ENCODE data around the gene PCDHGC5. TPM values are rescaled to one million over a fixed set of nuclear protein-coding genes. Genes with fewer than 3 reads are reported as not detected.

The PCDHGC5 gene
- total RNA-seq, 1 donor, result 2.6 TPM

DNA sequence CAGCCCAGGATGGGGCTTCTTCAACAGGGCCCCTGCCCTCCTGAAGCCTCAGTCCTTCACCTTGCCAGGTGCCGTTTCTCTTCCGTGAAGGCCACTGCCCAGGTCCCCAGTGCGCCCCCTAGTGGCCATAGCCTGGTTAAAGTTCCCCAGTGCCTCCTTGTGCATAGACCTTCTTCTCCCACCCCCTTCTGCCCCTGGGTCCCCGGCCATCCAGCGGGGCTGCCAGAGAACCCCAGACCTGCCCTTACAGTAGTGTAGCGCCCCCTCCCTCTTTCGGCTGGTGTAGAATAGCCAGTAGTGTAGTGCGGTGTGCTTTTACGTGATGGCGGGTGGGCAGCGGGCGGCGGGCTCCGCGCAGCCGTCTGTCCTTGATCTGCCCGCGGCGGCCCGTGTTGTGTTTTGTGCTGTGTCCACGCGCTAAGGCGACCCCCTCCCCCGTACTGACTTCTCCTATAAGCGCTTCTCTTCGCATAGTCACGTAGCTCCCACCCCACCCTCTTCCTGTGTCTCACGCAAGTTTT, 23.6 kb downstream of the PCDHGC5 start:
- H3K4me3 ChIP-seq (ENCODE audit: low read depth, low read length), result peak overlapping the region; percentile 60
- TF ChIP-seq, protein P1, sequence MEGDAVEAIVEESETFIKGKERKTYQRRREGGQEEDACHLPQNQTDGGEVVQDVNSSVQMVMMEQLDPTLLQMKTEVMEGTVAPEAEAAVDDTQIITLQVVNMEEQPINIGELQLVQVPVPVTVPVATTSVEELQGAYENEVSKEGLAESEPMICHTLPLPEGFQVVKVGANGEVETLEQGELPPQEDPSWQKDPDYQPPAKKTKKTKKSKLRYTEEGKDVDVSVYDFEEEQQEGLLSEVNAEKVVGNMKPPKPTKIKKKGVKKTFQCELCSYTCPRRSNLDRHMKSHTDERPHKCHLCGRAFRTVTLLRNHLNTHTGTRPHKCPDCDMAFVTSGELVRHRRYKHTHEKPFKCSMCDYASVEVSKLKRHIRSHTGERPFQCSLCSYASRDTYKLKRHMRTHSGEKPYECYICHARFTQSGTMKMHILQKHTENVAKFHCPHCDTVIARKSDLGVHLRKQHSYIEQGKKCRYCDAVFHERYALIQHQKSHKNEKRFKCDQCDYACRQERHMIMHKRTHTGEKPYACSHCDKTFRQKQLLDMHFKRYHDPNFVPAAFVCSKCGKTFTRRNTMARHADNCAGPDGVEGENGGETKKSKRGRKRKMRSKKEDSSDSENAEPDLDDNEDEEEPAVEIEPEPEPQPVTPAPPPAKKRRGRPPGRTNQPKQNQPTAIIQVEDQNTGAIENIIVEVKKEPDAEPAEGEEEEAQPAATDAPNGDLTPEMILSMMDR (IDR thresholded peaks at IDR 0.05; ENCODE audit: insufficient read depth, low read depth, low read length), result peak; percentile 88
- DNase-seq (ENCODE audit: low read depth), result peak; percentile 74

DNA sequence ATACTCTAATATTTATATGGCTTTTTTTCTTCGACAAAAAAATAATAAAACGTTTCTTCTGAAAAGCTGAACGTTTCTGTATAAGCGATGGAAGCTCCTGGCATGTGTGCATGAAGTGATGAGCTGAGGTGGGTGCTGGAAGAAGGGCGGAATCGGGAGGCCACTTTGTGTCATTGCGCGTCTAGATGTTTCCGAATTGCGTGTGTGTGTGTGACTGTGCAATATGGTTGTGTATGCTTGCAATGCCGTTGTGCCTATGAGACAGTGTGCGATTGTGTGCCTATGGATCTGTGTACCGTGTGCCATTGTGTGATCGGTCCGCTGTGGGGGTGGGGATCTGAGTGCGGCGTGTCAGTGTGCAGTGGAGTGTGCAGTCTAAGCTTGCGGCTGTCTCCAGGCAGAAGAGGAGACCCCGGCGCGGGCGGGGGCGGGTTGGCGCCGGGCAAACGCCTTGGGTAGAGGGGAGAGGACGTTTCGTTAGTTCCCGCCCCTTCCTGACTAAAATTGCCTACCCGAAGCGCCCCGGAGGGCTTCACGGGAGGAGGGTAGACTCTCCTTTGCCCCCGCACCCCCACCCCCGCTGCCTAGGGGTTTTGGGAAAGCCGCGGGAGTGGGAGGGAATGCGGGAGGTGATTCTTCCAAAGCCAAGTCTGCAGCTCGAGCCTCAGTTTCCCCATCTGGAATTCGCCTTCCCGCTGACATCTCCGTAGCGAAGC, 24.2 kb downstream of the PCDHGC5 start:
- TF ChIP-seq, protein P1 (IDR thresholded peaks at IDR 0.05; ENCODE audit: insufficient read depth, low read depth, low read length), result no peak
- H3K4me3 ChIP-seq (ENCODE audit: low read depth, low read length), result peak overlapping the region; percentile 60
- DNase-seq (ENCODE audit: low read depth), result peak; percentile 66

DNA sequence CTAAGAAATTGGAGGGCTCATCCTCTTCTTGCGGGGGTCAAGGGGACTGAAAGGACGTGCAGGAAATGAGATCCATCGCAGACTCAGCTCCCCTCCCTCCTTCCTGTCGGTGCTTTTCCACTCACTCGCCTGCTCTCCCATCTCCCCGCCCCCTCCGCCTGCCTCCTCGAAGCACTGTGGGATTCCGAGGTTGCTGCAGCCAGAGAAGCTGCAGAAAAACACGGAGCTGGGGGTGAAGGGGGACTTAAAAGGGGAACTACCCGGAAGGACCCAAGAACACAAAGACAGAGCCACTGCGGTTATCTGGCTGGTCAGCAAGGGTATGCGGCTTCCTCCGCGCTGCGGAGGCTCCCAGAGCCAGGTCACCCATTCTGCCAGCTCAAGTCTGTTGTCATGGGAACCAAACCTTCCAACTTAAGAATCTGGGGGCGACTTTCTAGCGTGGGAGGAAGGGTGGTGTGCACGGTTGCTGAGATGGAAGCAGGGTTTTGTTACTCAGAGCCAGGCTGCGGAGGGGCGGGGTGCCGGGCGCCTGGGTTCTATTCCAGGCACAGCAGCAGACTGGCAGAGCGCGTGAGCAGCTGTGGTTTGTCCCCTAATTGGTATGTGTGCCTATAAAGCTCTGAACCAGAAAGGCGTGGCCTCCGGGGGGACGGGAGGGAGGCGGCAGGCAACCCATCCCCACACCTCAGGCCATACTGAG, 24.9 kb downstream of the PCDHGC5 start:
- TF ChIP-seq, protein P1 (IDR thresholded peaks at IDR 0.05; ENCODE audit: insufficient read depth, low read depth, low read length), result no peak
- peak; percentile 96 for DNase-seq (ENCODE audit: low read depth)
- H3K4me3 ChIP-seq (ENCODE audit: low read depth, low read length), result peak overlapping the region; percentile 60

DNA sequence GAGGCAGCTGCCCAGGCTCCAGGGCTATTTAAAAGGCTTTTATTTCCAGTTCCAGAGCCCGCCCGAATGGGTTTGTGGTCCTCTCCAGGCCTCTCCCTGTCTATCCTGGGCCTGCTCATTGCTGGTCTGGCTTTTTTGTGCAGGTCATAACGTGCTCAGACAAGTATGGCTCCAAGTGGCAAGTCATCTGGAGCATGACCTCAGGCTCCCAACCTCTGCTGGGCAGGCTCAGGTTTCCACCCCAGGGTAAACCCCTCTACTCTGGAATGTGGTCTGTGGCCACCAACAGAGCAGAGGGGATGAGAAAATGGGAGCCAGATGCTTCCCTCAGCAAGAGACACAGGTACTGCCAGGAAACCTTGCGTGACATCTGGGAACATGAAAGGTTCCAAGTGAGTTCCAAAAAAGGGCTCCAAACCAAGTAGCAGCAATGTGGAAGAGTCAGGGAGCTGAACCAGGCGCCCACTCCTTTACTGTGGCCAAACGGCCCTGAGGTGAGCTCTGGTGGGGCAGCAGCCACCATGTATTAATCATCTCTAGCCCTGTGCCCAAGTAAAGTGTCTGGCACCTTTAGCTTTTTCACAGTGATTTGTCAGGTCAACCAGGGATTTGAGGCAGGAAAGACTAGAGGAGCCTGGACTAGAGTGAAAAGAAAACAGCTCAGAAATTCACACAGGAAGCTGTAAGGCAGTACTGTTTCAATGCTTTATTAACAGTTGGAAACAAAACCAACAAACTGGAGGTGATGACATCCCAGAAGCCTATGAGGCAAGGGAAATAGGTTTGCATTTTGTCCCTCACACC, 25.7 kb downstream of the PCDHGC5 start:
- TF ChIP-seq, protein P1 (IDR thresholded peaks at IDR 0.05; ENCODE audit: insufficient read depth, low read depth, low read length), result no peak
- peak overlapping the region; percentile 60 for H3K4me3 ChIP-seq (ENCODE audit: low read depth, low read length)
- peak; percentile 54 for DNase-seq (ENCODE audit: low read depth)

DNA sequence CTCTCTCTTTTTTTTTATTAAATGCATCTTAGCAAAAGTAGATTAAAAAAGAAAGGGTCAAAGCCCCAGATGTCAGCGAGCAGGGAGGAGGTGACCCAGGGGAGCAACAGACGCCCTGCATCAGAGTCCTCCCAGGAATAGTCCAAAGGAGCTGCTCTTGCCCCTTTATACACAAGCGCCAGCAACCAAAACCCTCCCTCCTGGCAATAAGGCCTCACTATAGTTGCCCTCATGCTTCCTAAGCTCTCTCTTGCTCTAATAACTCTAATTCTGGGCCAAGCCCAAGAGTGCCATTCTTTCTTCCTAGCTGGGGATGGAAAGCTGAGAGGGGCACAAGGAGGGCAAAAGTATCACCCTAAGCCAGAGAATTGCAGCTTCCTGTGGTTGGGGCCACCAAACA, 26.3 kb downstream of the PCDHGC5 start:
- no peak for DNase-seq (ENCODE audit: low read depth)
- TF ChIP-seq, protein P1 (IDR thresholded peaks at IDR 0.05; ENCODE audit: insufficient read depth, low read depth, low read length), result no peak
- no peak overlapping the region for H3K4me3 ChIP-seq (ENCODE audit: low read depth, low read length)

DNA sequence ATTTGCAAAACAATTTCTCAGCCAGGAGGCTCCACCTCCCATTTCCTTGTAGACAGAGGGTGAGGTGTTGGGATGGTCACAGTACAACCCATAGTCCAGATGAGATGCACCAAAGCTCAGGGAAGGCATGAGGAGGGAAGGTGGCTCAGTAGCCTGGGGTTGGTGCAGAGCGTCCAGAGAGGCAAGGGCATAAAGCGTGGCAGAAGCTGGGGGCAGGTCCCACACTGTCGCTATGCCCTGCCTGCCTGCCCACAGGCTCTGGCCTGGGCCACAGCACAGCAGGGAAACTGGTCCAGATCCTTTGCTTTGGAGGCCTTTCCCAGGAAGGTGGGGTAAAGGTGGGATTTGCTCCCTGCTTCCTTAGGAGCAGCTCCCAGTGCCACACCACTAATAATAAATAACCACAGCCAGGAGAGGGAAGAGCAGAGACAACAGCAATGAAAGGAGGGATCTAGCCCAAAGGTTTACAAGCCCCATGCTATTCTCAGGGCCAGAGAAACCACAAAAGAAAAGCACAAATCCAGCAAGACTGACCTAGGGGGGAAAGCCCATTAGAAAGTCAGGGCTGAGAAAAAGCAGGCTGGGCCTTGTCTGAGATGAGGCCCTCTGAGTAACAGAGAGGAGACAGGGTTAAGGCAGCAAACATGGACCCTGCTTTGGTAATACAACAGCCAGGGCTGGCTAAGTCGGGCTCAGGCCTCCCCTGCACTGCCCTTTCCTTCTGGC, 27.2 kb downstream of the PCDHGC5 start:
- peak; percentile 88 for DNase-seq (ENCODE audit: low read depth)
- no peak overlapping the region for H3K4me3 ChIP-seq (ENCODE audit: low read depth, low read length)
- TF ChIP-seq, protein P1 (IDR thresholded peaks at IDR 0.05; ENCODE audit: insufficient read depth, low read depth, low read length), result no peak

All from fibroblast of villous mesenchyme (primary cell).